Peyer's patch (tissue), 4 donors: Measurements from ENCODE around the gene OSBPL5.

Source experiments
- CTCF ChIP-seq, 6 experiments: fragments of 450-650 bp in 4 of 6; fragments of 200-600 bp in 2 of 6; sonication (generic) in 1 of 6; IDR thresholded peaks; one replicate each; pipeline ENCODE4 v1.5.1; 2017 to 2019; ENCODE audit warnings: antibody characterized with exemption in 6 of 6, mild to moderate bottlenecking in 3 of 6, moderate library complexity in 1 of 6
- POLR2A ChIP-seq, 2 donors: fragments of 450-650 bp; IDR thresholded peaks; one replicate each; pipeline ENCODE4 v1.5.1; 2017; ENCODE audit warnings: antibody characterized with exemption in 2 of 2, mild to moderate bottlenecking in 2 of 2, moderate library complexity in 2 of 2

GRCh38 chr11:3167143-3168119 lies 2.3 kb upstream of the OSBPL5 start:
- TF ChIP-seq CTCF (IDR thresholded peaks at IDR 0.05) (peak in 1 of 6 experiments; percentile 10), POLR2A (IDR thresholded peaks at IDR 0.05) (no peak)
